GM10847 (cell line): ENCODE measurements around the gene CGB8.
"Not testable (repeated sequence)": the region's sequence is repeated elsewhere in the genome, so short reads cannot be mapped to it uniquely, and the experiment has no call there.

Experiments
- POLR2A ChIP-seq: IDR thresholded peaks from 2 replicates; pipeline ENCODE4 v1.6.1; 2011; ENCODE audit not compliant: insufficient read length; ENCODE audit errors: extremely low read depth

Gene CGB8

GRCh38 chr19:49031642-49032301 is 17.1 kb downstream of the CGB8 start, which contains the start of gene CGB2:
CGB2 (plus strand) TSS chr19:49031890; CDS start chr19:49032096, 206 bp downstream.
- TF ChIP-seq POLR2A: not testable (repeated sequence)

GRCh38 chr19:49024233-49024632 is 24.7 kb downstream of the CGB8 start, which contains the start of gene CGB3:
CGB3 (minus strand) TSS chr19:49024333; CDS start chr19:49023971, 362 bp downstream.
- TF ChIP-seq POLR2A: not testable (repeated sequence)

- no peak for TF ChIP-seq POLR2A
Observed at GRCh38 chr19:49022116-49022515, 26.8 kb downstream of the CGB8 start.

GRCh38 chr19:49020931-49021895 is 27.7 kb downstream of the CGB8 start:
- TF ChIP-seq POLR2A: no peak

- no peak for TF ChIP-seq POLR2A
Observed at GRCh38 chr19:49020342-49020741, 28.6 kb downstream of the CGB8 start.

GRCh38 chr19:49019242-49019932 is 29.5 kb downstream of the CGB8 start:
- no peak for TF ChIP-seq POLR2A

- no peak for TF ChIP-seq POLR2A
Observed at GRCh38 chr19:49017666-49018351, 31.1 kb downstream of the CGB8 start.

- TF ChIP-seq POLR2A: no peak
Observed at GRCh38 chr19:49017041-49017665, 31.8 kb downstream of the CGB8 start, which contains the start of gene LHB. LHB (minus strand) TSS chr19:49017091; CDS start chr19:49017081, 10 bp downstream.

- TF ChIP-seq POLR2A: no peak
Observed at GRCh38 chr19:49016067-49016839, 32.7 kb downstream of the CGB8 start.

GRCh38 chr19:49014870-49015255 is 34.0 kb downstream of the CGB8 start:
- no peak for TF ChIP-seq POLR2A

GRCh38 chr19:49014123-49014869 is 34.6 kb downstream of the CGB8 start:
- no peak for TF ChIP-seq POLR2A

GRCh38 chr19:49011194-49011593 is 37.7 kb downstream of the CGB8 start:
- no peak for TF ChIP-seq POLR2A

- TF ChIP-seq POLR2A: no peak
Observed at GRCh38 chr19:49010453-49010852, 38.5 kb downstream of the CGB8 start.
